Ascending aorta (tissue), 2 donors: ENCODE results near the gene HPS3. TPM values are rescaled to one million over a fixed set of nuclear protein-coding genes. Genes with fewer than 3 reads are reported as not detected.
A peak's percentile ranks its signal among the peaks of the same experiment; 100 is the strongest.

Experiments used
- DNase-seq, 2 donors: peaks; one replicate each; pipeline ENCODE4 v3.0.0-alpha.2; 2019; ENCODE audit warnings: low spot score in 2 of 2
- H3K27ac ChIP-seq, 2 donors: fragments of 200-600 bp; sonication (generic); one replicate each; pipeline ENCODE4 v1.5.1; 2016 to 2017; ENCODE audit warnings: mild to moderate bottlenecking in 1 of 2
- H3K27me3 ChIP-seq: fragments of 200-600 bp; sonication (generic); one replicate; pipeline ENCODE4 v1.5.1; 2017
- H3K36me3 ChIP-seq, 2 donors: fragments of 200-600 bp; sonication (generic); one replicate each; pipeline ENCODE4 v1.5.1; 2016
- H3K4me1 ChIP-seq, 2 donors: fragments of 200-600 bp; sonication (generic); one replicate each; pipeline ENCODE4 v1.5.1; 2016 to 2017; ENCODE audit warnings: mild to moderate bottlenecking in 1 of 2
- H3K4me3 ChIP-seq, 2 donors: fragments of 200-600 bp; sonication (generic); one replicate each; pipeline ENCODE4 v1.5.1; 2016 to 2017; ENCODE audit warnings: mild to moderate bottlenecking in 1 of 2
- H3K9me3 ChIP-seq, 2 donors: fragments of 200-600 bp; sonication (generic); one replicate each; pipeline ENCODE4 v1.5.1; 2016
- intact Hi-C: fragments of 100-400 bp; cut with DNase I; formaldehyde crosslinking; loops from one replicate; pipeline ENCODE4 v1.15.1; 2023
- total RNA-seq: library from RNA; depleted of rRNA; stranded (reverse); fragments of >200 nt; gene quantifications from one replicate; pipeline ENCODE4 v1.1.0, GENCODE V29; 2016
- TF ChIP-seq, protein P1 (sequence below), 3 experiments: fragments of 200-600 bp in 2 of 3; fragments of 450-650 bp in 1 of 3; sonication (generic) in 2 of 3; IDR thresholded peaks; one replicate each; pipeline ENCODE4 v1.5.1; 2016 to 2019; ENCODE audit warnings: antibody characterized with exemption in 3 of 3, mild to moderate bottlenecking in 1 of 3, moderate library complexity in 1 of 3

The HPS3 gene
- total RNA-seq, 1 donor from 2014 or later: 18.9 TPM

- Histone ChIP-seq H3K9me3 (no peaks in the 10 kb centered on the region), H3K27ac (peak overlapping the region in 1 of 2 donors; percentile 65), H3K27me3 (no peaks in the 10 kb centered on the region), H3K4me1 (peaks cover 0 to 6% of the 10 kb centered on the region in 2 donors), H3K36me3 (peaks cover 8 to 31% of the 10 kb centered on the region in 2 donors), H3K4me3 (no peak overlapping the region)
- TF ChIP-seq, protein P1, sequence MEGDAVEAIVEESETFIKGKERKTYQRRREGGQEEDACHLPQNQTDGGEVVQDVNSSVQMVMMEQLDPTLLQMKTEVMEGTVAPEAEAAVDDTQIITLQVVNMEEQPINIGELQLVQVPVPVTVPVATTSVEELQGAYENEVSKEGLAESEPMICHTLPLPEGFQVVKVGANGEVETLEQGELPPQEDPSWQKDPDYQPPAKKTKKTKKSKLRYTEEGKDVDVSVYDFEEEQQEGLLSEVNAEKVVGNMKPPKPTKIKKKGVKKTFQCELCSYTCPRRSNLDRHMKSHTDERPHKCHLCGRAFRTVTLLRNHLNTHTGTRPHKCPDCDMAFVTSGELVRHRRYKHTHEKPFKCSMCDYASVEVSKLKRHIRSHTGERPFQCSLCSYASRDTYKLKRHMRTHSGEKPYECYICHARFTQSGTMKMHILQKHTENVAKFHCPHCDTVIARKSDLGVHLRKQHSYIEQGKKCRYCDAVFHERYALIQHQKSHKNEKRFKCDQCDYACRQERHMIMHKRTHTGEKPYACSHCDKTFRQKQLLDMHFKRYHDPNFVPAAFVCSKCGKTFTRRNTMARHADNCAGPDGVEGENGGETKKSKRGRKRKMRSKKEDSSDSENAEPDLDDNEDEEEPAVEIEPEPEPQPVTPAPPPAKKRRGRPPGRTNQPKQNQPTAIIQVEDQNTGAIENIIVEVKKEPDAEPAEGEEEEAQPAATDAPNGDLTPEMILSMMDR (IDR thresholded peaks at IDR 0.05): no peak
- intact Hi-C loops: no loop called here
- no peak for DNase-seq
Measured at GRCh38 chr3:149152420-149152819, 23.0 kb downstream of the HPS3 start.

- no peak overlapping the region for H3K4me3 ChIP-seq
Measured at GRCh38 chr3:149153402-149153801, 24.0 kb downstream of the HPS3 start.

DNA sequence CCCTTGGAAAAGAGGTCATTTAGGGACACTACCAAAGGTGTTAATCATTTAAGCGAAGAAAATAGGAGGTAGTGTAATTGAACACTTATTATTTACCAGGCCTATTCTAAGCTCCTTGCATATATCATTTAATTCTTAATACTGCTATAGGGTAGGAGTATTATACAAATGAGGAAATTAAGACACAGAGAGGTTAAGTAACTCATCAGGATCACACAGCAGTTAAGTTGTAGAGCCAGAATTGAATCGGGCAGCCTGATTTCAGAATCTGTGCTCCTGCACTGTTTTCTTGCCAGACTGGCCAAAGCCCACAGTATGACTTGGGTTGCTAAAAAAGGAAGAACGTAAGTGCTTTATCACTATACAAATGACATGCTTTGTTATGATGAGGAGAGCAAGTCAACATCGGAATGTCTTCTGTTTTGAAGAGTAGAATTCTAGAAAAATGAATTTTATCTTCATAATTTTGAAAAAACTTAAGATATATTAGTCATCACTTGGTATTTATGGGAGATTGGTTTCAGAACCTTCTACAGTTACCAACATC, 31.4 kb downstream of the HPS3 start:
- no peak overlapping the region for H3K4me3 ChIP-seq
- H3K4me1 ChIP-seq: no peaks in the 10 kb centered on the region
- no peaks in the 10 kb centered on the region for H3K9me3 ChIP-seq
- H3K27ac ChIP-seq: no peak overlapping the region
- no peak for DNase-seq
- H3K36me3 ChIP-seq: peaks cover 24 to 72% of the 10 kb centered on the region in 2 donors
- H3K27me3 ChIP-seq: no peaks in the 10 kb centered on the region
- TF ChIP-seq, protein P1 (IDR thresholded peaks at IDR 0.05): no peak
- intact Hi-C loops: no loop called here

More at GRCh38 chr3:149153402-149153801, 24.0 kb downstream of the HPS3 start:
- Histone ChIP-seq H3K4me1 (peaks cover 0 to 6% of the 10 kb centered on the region in 2 donors), H3K27me3 (no peaks in the 10 kb centered on the region), H3K27ac (no peak overlapping the region), H3K9me3 (no peaks in the 10 kb centered on the region), H3K36me3 (peaks cover 11 to 38% of the 10 kb centered on the region in 2 donors)
- no peak for DNase-seq
- TF ChIP-seq, protein P1 (IDR thresholded peaks at IDR 0.05): no peak
- intact Hi-C loops: no loop called here

GRCh38 chr3:149162007-149162406, 32.6 kb downstream of the HPS3 start:
- Histone ChIP-seq H3K4me3 (no peak overlapping the region), H3K36me3 (peaks cover 19 to 70% of the 10 kb centered on the region in 2 donors), H3K9me3 (no peaks in the 10 kb centered on the region), H3K4me1 (no peaks in the 10 kb centered on the region), H3K27ac (no peak overlapping the region), H3K27me3 (no peaks in the 10 kb centered on the region)
- intact Hi-C loops: no loop called here
- no peak for DNase-seq
- TF ChIP-seq, protein P1 (IDR thresholded peaks at IDR 0.05): no peak

- Histone ChIP-seq H3K27me3 (no peaks in the 10 kb centered on the region), H3K4me3 (no peak overlapping the region), H3K9me3 (no peaks in the 10 kb centered on the region), H3K27ac (no peak overlapping the region), H3K36me3 (peaks cover 16 to 68% of the 10 kb centered on the region in 2 donors), H3K4me1 (no peaks in the 10 kb centered on the region)
- TF ChIP-seq, protein P1 (IDR thresholded peaks at IDR 0.05): no peak
- intact Hi-C loops: no loop called here
- no peak for DNase-seq
Measured at GRCh38 chr3:149163066-149163465, 33.6 kb downstream of the HPS3 start.

DNA sequence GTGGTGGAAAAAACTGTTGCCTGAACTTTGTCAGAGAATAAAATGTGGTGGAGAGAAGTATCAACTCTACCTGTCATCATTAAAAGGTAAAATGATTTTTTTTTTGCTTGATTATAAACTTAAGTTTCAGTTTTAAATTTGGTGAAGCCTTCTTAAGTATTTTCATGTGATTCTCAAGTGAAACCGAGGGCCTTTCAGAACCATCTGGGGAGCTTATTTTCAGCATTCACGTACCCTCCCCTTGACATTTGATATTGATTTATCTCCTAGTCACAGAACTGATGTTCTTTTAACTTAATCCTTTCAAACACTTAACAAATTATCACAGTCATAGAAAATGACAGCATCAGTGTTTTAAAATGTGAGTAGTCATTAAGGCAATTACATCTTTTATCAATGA, 38.5 kb downstream of the HPS3 start:
- no peaks in the 10 kb centered on the region for H3K4me1 ChIP-seq
- H3K27me3 ChIP-seq: no peaks in the 10 kb centered on the region
- no peak for DNase-seq
- H3K9me3 ChIP-seq: no peaks in the 10 kb centered on the region
- H3K36me3 ChIP-seq: peaks cover 35 to 61% of the 10 kb centered on the region in 2 donors
- no peak overlapping the region for H3K4me3 ChIP-seq
- intact Hi-C loops: no loop called here
- TF ChIP-seq, protein P1 (IDR thresholded peaks at IDR 0.05): no peak
- H3K27ac ChIP-seq: no peak overlapping the region
